Measurements from ENCODE around the gene CHCT1. TPM values are rescaled to one million over a fixed set of nuclear protein-coding genes. Genes with fewer than 3 reads are reported as not detected.

The CHCT1 gene
- total and polyA plus RNA-seq, 2 donors (not counting 3 experiments of a cell fraction or from before 2014, with no cell fraction given): not detected

DNA sequence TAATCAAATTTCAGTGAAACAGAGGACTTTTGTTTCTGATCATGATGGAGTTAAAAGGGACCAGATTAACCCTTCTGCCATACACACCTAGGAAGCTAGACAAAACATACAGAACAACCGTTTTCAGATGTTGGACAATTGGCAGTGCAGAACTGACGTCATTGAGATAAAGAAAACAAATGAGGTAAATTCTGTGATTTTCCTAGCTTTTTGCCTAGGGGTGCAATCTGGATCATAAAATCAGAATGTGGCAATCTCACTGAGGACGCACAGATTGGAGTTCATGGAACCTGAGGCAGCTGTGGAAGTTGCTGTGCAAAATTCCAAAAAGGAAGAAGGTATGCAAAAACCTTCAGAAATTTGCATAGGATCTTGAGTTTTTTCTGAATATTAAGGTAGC, 15.4 kb upstream of the CHCT1 start:
- Histone ChIP-seq H2AFZ (ENCODE audit: low read depth, low read length) (no peak overlapping the region), H3K79me2 (ENCODE audit: control insufficient read depth, insufficient read depth, low read length) (no peaks in the 10 kb centered on the region), H3K9me3 (replicated peaks; ENCODE audit: control insufficient read depth, insufficient read depth, low read length) (no peaks in the 10 kb centered on the region), H3K27me3 (ENCODE audit: control insufficient read depth in 2 of 2, insufficient read depth in 2 of 2, low read length in 2 of 2) (no peaks in the 10 kb centered on the region), H3K9ac (replicated peaks; ENCODE audit: extremely low read depth, insufficient read depth, low read length) (no peak overlapping the region), H3K36me3 (ENCODE audit: control insufficient read depth in 2 of 2, extremely low read depth in 1 of 2, insufficient read depth in 2 of 2, low read length in 2 of 2) (no peaks in the 10 kb centered on the region), H3K4me2 (ENCODE audit: insufficient read depth, low read length) (no peak overlapping the region), H3K4me3 (replicated peaks in 1 of 3; ENCODE audit: insufficient read depth in 1 of 3, low read depth in 1 of 3, low read length in 3 of 3) (no peak overlapping the region), H3K4me1 (ENCODE audit: control insufficient read depth, extremely low read depth, insufficient read depth, low read length) (no peaks in the 10 kb centered on the region), H3K9me1 (replicated peaks; ENCODE audit: control insufficient read depth, extremely low read depth, insufficient read depth, low read length) (no peaks in the 10 kb centered on the region), H4K20me1 (replicated peaks; ENCODE audit: control insufficient read depth, extremely low read depth, insufficient read depth, low read length) (no peaks in the 10 kb centered on the region), H3K27ac (ENCODE audit: insufficient read depth, low read depth, low read length) (no peak overlapping the region)
- intact Hi-C loops (cut with micrococcal nuclease) (no loop called here), dilution Hi-C loops (cut with MboI; ENCODE audit: extremely low pct_ligation_motif_present, low sequenced_read_pairs) (no loop called here)
- DNase-seq (ENCODE audit: low read depth, low spot score): no peak
- FAIRE-seq: peak; percentile 15
- CTCF ChIA-PET: interaction anchor here (0.7 to 2.9 kb wide), 2 partner anchors 10 to 14 kb away, joined by 3 to 9 read pairs; no protein-coding TSS in a partner anchor
- no peak for TF ChIP-seq FOS (IDR thresholded peaks at IDR 0.05; ENCODE audit: borderline replicate concordance, insufficient read depth, low read length)
- TF ChIP-seq MYC (IDR thresholded peaks at IDR 0.05; ENCODE audit: low read depth, low read length): no peak
- TF ChIP-seq, protein P1, sequence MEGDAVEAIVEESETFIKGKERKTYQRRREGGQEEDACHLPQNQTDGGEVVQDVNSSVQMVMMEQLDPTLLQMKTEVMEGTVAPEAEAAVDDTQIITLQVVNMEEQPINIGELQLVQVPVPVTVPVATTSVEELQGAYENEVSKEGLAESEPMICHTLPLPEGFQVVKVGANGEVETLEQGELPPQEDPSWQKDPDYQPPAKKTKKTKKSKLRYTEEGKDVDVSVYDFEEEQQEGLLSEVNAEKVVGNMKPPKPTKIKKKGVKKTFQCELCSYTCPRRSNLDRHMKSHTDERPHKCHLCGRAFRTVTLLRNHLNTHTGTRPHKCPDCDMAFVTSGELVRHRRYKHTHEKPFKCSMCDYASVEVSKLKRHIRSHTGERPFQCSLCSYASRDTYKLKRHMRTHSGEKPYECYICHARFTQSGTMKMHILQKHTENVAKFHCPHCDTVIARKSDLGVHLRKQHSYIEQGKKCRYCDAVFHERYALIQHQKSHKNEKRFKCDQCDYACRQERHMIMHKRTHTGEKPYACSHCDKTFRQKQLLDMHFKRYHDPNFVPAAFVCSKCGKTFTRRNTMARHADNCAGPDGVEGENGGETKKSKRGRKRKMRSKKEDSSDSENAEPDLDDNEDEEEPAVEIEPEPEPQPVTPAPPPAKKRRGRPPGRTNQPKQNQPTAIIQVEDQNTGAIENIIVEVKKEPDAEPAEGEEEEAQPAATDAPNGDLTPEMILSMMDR (IDR thresholded peaks at IDR 0.05; ENCODE audit: extremely low read depth in 1 of 2, insufficient read depth in 1 of 2, low read depth in 1 of 2, low read length in 2 of 2): no peak
- no peak for TF ChIP-seq JUN (IDR thresholded peaks at IDR 0.05; ENCODE audit: borderline replicate concordance, insufficient read depth, insufficient read length, low read depth)
- no peak for TF ChIP-seq POLR2AphosphoS5 (IDR thresholded peaks at IDR 0.05; ENCODE audit: insufficient read depth, low read depth, low read length)
- TF ChIP-seq POLR2A (IDR thresholded peaks at IDR 0.05; ENCODE audit: low read depth, low read length): no peak
- TF ChIP-seq EZH2 (IDR thresholded peaks at IDR 0.05; ENCODE audit: borderline replicate concordance, low read depth, low read length, severe bottlenecking): no peak
- TF ChIP-seq GATA2 (IDR thresholded peaks at IDR 0.05; ENCODE audit: insufficient read depth, insufficient read length, low read depth, low read length): no peak
- TF ChIP-seq, protein P2, sequence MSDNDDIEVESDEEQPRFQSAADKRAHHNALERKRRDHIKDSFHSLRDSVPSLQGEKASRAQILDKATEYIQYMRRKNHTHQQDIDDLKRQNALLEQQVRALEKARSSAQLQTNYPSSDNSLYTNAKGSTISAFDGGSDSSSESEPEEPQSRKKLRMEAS (IDR thresholded peaks at IDR 0.05; ENCODE audit: insufficient read depth, insufficient read length): no peak
- no TSS peak for BruUV-seq (replicated peaks)
- POLR2A ChIA-PET: no interaction called here
